MV-4-11 (cell line): ENCODE results near the gene PHTF1.

Source experiments
- DNase-seq: peaks from one replicate; lab custom pipeline; 2025; lab: John Stamatoyannopoulos, UW

PHTF1 gene

DNA sequence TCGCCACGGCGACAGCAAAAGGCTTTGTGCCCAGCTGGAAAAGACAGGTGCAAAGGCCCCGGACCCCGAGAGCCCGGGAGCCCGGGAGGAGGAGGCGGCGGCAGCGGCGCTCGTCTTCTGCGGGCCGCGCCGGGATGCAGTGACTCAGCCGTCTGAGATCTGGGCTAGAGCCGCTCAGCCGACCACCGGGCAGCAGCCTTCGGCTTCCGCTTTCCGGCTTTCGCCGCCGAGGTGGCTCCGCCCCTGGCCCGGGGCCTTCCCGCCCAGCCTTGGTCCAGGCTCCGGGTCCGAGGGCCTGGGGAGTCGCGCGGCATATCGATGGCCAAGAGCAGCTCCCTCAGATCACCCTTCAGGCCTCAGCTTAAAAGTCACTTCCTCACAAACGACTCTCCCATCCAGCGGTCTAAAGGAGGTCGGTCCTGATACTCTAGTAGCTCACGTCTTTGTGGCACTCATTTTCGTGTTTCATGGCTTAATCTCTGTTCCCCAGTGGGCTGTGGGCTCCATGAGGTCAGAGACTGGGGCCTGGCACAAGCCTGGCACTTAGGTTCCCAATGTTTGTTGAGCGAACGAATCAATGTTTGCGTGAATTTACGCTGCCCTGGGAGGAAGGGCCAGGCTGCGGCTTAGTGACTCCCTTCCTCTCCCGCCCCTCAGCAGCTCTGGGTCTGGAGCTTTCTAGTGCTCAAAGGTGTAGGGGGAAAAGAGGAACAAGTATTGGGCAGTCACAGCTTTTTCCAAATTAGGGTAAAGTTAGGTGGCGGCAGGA lies at the start of gene PHTF1:
Gene PHTF1 (minus strand): TSS at position 154 of the 769 bp plus-strand sequence. CDS start 783 bp downstream, outside the sequence.
- DNase-seq = peak; percentile 77

DNA sequence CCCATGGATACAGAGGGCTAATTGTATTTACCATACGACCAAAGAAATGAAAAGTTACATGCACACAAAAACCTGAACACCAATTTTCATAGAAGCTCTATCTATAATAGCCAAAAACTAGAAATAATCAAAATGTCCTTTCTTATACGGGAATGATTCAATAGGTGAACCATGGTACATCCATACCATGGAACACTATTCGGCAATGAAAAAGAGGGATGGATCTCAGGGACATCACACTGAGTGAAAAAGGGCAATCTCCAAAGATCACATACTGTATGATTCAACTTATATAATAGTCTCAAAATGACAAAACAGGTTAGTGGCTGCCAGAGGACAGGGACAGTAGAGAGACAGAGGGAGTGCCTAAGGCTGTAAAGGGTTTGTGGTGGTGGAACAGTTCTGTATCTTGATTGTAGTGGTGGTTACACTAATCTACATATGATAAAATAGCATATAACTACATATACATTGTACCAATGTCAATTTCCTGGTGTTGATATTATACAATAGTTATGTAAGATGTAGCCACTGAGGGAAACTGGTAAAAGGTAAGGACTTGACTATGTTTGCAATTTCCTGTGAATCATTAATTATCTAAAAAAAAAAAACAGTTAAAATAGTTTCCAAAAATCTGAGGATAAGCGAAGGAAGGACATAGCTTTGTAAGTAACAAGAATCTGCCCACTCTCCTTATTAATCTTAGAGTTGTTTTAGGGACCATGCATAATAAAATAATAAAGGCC lies 49.3 kb upstream of the PHTF1 start:
- no peak for DNase-seq

DNA sequence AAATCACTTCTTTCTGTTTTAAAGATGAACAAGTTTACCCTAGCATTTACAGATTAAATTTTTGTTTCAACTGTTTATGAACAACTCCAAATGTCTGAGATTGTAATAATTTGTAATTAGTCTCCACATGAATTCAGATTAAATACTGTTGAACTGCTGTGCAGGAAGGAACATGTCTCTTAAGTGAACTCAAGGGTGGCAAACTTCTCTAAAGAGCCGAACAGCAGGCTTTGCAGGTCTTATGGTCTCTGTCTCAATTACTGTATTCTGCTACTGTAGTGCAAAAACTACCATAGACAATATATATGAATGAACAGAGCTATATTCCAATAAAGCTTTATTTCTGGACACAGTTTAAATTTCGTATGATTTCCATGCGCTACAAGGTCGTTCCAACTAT lies 46.4 kb upstream of the PHTF1 start:
- DNase-seq = no peak

DNA sequence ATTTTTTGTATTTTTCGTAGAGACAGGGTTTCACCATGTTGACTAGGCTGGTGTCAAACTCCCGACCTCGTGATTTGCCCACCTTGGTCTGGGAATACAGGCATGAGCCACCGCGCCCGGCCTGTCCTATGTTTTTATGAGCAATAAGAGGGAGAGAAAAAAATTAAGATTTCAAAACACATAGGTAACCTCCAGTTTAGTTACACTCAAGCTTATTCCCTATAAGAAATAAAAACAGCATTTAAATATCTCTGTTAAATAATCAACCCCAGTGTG lies 45.9 kb upstream of the PHTF1 start:
- DNase-seq = no peak

DNA sequence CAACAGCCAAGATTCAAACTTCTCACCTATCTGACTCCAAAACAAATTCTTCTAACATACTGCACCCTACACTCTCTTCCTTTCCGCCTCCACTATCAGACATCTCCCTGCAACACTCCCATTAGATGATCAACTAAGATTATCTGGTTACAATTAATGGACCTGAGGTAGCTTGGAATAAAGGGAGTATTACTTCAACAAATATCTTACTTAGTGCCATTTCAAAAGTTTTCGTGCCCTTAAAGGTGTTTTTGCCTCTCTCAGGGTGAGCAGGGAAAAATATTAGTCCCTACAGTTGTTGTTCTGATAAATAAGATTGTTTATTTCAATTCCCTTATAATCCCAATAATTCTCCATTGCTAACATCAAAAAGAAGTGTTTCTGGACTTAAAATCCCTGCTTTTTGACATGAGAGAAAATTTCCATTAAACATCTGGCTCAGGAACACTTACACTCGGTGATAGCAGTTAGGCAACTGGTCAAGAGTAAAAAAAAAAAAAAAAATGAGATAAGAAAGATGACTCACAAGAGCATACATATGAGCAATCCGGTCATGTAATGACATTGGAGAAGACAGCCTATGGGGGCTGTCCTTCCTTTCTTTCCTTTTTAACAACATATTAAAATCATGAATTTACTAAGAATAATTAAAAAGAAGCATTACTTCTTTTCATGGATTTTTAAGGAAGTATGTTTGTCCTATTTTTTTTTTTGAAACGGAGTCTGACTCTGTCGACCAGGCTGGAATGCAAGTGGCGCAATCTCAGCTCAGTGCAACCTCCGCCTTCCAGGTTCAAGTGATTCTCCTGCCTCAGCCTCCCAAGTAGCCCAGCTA lies 45.4 kb upstream of the PHTF1 start:
- DNase-seq = peak; percentile 77

DNA sequence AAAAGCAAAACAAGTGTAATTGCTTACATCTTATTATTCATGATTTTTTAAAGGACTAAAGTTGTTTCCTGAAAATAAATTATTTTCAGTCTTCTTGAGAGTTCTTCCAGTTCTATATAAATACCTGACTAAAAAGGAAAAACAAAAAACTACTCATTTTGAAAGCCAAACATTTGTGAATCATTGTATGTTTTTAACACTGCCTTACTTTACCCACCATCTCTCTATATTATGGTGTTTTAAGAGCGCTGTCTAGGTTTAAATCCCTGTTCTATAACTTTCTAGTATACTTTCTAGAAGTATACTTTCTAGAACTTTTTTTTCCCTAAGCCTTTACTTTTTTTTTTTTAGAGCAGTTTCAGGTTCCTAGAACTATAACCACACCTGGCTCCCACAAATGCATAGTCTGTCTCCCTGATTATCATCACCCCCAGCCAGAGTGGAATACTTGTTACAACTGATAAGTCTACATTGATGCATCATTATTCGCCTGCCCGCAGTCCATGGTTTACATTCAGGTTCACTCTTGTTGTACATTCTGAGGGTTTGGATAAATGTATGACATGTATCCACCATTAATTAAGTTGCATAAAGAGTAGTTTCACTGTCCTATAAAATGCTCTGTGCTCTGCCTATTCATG lies 43.2 kb upstream of the PHTF1 start:
- no peak for DNase-seq

DNA sequence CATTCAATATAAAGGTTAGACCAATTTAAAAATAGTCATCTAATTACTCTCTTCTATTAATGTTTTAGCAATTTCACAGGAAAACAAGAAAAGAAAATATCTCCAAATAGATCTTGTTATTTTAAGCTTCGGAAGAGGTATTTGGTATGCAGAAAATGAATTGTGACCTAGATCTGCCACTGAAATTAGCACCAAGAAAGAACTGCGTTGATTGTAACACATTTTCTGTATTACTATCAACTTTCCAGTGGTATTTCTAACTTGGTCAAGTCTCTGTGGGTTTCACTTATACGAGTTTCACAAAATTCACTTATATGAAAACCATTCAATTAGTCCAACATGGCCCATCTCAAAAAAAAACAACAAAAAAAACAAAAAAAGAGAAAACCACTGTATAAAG lies 41.2 kb upstream of the PHTF1 start:
- DNase-seq = no peak

- no peak for DNase-seq
Measured at GRCh38 chr1:113797472-113797871, 38.2 kb upstream of the PHTF1 start.

GRCh38 chr1:113793878-113794834 lies 34.9 kb upstream of the PHTF1 start:
- DNase-seq = no peak

- no peak for DNase-seq
Measured at GRCh38 chr1:113792986-113793385, 33.7 kb upstream of the PHTF1 start.

- DNase-seq = no peak
Measured at GRCh38 chr1:113792471-113792870, 33.2 kb upstream of the PHTF1 start.

DNA sequence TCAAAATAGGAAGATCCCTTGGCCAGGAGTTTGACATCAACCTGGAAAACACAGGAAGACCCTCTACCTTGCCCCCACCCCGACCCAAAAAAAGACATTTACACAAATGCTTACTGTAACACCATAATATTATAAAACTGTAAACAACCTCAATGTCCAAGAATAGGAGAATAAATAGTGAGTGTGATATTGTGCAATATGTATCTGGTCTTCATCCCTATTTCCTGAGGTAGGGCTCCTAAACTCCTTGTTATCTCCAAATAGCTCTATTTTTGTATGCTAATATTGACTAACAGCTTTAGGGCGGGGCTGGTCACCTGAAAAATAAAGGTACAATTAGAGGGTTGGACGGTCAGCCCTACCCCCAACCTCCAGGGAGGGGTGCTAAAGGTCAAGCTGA lies 29.5 kb upstream of the PHTF1 start:
- no peak for DNase-seq

DNA sequence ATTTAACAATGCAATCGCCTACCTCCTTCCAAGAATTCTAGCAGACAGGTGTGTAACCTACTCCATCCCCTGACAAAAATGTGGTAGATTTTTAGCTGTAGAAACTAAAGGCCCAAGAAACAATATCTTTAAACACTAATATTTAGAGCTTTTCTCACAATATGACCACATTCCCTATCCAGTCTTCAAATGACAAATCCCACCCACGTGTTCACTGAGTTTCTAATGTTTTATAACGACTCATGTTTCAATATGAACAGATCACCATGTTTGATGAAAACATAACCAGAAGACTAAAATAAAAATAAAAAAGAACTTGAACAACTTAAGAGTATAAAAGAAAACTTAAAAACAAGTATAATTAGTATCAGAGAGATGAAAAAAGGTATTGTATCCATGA lies 28.4 kb upstream of the PHTF1 start:
- no peak for DNase-seq

GRCh38 chr1:113786069-113786468 lies 26.8 kb upstream of the PHTF1 start:
- DNase-seq = no peak

DNA sequence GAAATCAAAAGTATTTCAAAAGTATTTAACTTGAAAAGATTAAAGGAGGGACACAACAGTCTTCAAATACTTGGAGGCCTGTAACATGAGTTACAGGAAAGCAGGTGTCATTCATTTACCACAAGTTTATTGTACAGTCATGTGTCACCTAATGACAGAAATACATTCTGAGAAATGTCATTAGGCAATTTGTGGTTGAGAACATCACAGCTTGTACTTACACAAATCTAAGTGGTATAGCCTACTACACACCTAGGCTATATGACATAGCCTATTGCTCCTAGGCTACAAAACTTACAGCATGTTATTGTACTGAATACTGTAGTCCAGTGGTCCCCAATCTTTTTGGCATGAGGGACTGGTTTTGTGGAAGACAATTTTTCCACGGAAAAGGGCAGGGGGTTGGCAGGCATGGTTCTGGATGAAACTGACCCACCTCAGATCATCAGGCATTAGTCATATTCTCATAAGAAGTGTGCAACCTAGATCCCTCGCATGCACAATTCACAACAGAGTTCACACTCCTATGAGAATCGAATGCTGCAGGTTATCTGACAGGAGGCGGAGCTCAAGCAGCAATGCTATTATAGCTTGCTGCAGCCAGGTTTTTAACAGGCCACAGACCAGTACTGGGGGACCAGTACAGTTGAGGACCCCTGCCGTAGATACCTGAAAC lies 25.0 kb upstream of the PHTF1 start:
- DNase-seq = peak; percentile 22

DNA sequence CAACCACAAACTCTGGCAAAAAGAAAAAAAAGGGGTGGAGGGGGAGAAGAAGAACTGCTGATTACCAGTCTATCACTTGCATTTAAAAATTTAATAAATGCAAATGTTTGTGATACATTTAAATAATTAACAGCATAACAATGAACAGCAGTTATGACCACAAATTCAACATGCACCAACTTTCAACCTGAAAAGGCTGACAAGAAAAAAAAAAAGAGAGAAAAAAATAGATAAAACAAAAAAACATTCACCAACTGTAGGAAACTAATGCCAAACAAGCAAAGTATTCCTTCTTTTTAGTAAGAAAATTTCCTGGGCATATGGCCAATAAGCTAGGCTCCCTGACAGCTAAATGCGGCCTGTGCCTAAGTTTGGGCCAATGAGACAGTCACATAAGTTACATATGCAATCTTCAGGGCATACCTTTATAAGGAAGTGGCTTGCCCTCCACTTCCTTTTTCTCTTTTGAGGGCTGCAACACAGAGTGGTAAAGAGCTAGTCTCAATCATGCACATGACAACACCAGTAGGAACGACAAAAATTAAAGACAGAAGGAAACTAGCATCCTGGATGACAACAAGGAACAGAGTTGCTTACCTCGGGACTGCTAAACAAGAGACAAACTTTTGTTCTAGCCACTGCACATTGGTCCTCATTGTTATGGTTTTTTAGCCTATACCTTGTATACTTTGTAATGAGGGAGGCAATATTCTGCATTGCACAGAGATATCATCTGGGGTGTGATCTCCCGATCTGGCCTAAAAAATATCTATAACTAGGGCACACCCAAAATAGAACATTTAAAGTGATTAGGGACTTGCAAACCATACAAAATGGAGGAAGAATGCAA lies 24.2 kb upstream of the PHTF1 start:
- peak; percentile 96 for DNase-seq

DNA sequence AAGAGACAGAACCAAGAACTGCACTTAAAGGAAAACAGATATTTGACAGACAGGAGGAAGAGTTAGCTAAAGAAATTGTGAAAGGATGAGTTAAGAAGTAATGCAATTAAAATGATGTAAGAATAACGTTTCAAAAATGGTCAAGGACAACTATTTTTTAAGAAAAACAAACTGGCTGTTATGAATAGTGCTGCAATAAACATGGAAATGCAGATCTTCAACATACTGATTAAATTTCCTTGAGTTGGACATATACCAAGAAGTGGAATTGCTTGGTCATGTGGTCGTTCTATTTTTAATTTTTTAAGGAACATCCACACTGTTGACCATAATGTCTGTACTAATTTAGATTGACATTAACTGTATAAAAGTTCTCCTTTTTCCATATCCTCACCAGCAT lies 23.1 kb upstream of the PHTF1 start:
- DNase-seq = peak; percentile 17

DNA sequence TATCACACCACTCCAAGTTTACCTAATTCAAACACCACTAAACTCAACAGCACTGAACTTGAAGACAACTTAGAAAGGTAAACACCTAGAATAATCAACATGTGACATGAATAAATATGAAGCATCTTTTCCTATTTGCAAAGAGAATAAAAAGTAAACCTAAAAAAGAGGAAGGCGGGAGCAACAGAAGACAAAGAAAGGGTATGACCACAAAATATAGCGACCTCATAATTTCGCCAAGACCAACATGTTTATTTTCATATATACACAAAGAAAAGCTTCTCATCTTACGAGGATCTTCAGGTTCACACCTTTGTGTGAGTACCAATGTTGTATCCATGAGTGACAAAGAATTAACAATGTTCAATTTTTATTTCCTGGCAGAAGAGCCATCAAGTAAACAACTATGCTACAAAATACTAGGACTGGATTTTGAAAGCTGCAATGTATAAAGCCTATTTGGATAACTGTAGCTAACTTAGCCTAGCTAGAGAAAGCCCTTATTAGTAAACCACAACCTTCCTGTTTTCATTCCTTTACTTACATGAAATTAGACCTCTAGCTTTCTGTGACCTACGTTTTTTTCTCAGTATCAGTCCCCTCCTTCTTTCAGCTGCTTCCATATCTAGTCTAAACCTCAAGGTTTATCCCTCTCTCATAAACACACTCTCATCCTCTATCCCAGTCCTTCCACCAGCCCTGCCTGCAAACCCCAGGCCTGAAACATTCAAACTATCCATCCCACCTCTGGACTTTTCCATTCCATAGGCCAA lies 21.3 kb upstream of the PHTF1 start:
- DNase-seq = peak; percentile 49

DNA sequence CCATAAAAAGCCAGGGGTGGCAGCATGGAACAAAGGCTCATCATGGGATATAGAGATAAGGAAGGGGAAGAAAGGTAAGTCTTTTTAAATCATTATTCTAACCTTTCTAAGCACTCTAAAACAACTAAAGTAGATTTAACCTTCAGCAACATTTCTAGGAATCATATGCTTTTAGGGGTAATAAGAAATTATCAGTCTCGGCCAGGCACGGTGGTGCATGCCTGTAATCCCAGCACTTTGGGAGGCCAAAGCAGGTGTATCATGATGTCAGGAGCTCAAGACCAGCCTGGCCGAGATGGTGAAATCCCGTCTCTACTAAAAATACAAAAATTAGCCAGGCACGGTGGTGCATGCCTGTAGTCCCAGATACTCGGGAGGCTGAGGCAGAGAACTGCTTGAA lies 20.3 kb upstream of the PHTF1 start:
- DNase-seq = no peak
